GM19351 (cell line): ENCODE data around the gene PRKCA.
"Not testable (repeated sequence)": the region's sequence is repeated elsewhere in the genome, so short reads cannot be mapped to it uniquely, and the experiment has no call there.

Experiments used
- ATAC-seq: cut with Tn5 transposase; IDR thresholded peaks from one replicate; pipeline ENCODE4 v1.9.1; 2021; ENCODE audit warnings: mild to moderate bottlenecking, moderate library complexity; ENCODE audit not compliant: unreplicated experiment

The PRKCA gene

GRCh38 chr17:66432411-66432957 is 130.1 kb downstream of the PRKCA start:
- ATAC-seq: no peak

- no peak for ATAC-seq
Observed at GRCh38 chr17:66432996-66433551, 130.7 kb downstream of the PRKCA start.

- ATAC-seq: no peak
Observed at GRCh38 chr17:66435182-66435581, 132.8 kb downstream of the PRKCA start.

GRCh38 chr17:66436631-66437030 is 134.2 kb downstream of the PRKCA start:
- ATAC-seq: no peak

- no peak for ATAC-seq
Observed at GRCh38 chr17:66437476-66438026, 135.1 kb downstream of the PRKCA start.

- ATAC-seq: no peak
Observed at GRCh38 chr17:66438101-66438500, 135.7 kb downstream of the PRKCA start.

- peak; percentile 90 for ATAC-seq
Observed at GRCh38 chr17:66441101-66441661, 138.8 kb downstream of the PRKCA start.

- ATAC-seq: no peak
Observed at GRCh38 chr17:66443166-66443565, 140.8 kb downstream of the PRKCA start.

GRCh38 chr17:66443606-66444005 is 141.2 kb downstream of the PRKCA start:
- no peak for ATAC-seq

- ATAC-seq: no peak
Observed at GRCh38 chr17:66444031-66444430, 141.6 kb downstream of the PRKCA start.

GRCh38 chr17:66445229-66445628 is 142.8 kb downstream of the PRKCA start:
- no peak for ATAC-seq

- no peak for ATAC-seq
Observed at GRCh38 chr17:66446419-66446818, 144.0 kb downstream of the PRKCA start.

- ATAC-seq: no peak
Observed at GRCh38 chr17:66447159-66447558, 144.7 kb downstream of the PRKCA start.

- ATAC-seq: no peak
Observed at GRCh38 chr17:66448026-66448639, 145.7 kb downstream of the PRKCA start.

- ATAC-seq: no peak
Observed at GRCh38 chr17:66449418-66449977, 147.1 kb downstream of the PRKCA start.

- no peak for ATAC-seq
Observed at GRCh38 chr17:66450008-66450851, 147.8 kb downstream of the PRKCA start.

- no peak for ATAC-seq
Observed at GRCh38 chr17:66450852-66451158, 148.4 kb downstream of the PRKCA start.

- ATAC-seq: no peak
Observed at GRCh38 chr17:66451188-66452149, 149.1 kb downstream of the PRKCA start.

- no peak for ATAC-seq
Observed at GRCh38 chr17:66455060-66455459, 152.6 kb downstream of the PRKCA start.

GRCh38 chr17:66457499-66457898 is 155.1 kb downstream of the PRKCA start:
- ATAC-seq: not testable (repeated sequence)
